ENCODE data around the gene CATSPER1. TPM values are rescaled to one million over a fixed set of nuclear protein-coding genes. Genes with fewer than 3 reads are reported as not detected.

CATSPER1 gene
- total RNA-seq, 1 experiment from 2014 or later, result 0.24 TPM

DNA sequence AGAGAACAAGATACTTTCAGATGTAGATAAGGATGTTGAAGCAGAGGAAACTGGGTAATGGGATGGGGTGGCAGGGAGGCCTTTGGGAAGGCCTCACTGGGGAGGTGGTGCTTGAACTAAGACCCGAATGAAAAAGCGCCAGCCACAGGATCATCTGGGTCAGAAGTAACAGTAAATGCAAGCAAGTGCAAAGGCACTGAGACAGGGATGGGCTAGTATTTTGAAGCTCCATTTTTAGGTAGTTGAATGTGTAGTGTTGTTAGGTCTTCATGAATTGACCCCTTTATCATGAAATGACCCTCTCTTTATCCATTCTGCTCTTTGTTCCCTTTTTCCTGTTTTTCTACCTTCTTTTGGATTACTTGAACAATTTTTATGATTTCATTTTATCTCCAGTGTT lies 37.6 kb upstream of the CATSPER1 start:
- Histone ChIP-seq H3K4me1 (peaks cover 6% of the 10 kb centered on the region; the same call in 1 of the 2 replicates), H3K27me3 (no peaks in the 10 kb centered on the region), H3K27ac (no peak overlapping the region), H3K36me3 (peaks cover 98% of the 10 kb centered on the region), H3K4me3 (no peak overlapping the region), H3K9me3 (replicated peaks) (no peaks in the 10 kb centered on the region)
- no peak for DNase-seq

GRCh38 chr11:66062408-66062807 lies 36.1 kb upstream of the CATSPER1 start:
- Histone ChIP-seq H3K36me3 (peaks cover 100% of the 10 kb centered on the region), H3K9me3 (replicated peaks) (no peaks in the 10 kb centered on the region), H3K27ac (no peak overlapping the region), H3K27me3 (no peaks in the 10 kb centered on the region), H3K4me3 (no peak overlapping the region), H3K4me1 (no peaks in the 10 kb centered on the region)
- DNase-seq, result no peak

DNA sequence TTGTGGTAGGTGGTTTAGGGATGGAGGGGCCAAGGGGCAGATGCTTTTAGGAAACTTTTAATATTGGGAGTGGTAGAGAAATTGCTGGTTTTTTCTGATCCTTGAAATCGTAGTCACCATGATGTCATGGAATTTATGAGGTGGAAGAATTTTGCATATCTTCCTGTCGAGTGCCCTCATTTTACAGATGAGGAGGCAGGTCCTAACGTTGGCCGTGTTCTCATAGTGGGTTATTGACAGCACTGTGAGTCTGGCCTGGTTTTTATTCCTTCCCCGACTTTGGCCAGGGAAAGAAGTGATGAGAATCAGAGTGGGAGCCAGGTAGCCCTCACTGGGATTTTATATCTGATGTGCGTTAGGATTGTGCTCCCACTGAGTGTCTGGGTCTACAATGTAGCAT lies 35.0 kb upstream of the CATSPER1 start:
- H3K4me3 ChIP-seq, result no peak overlapping the region
- H3K36me3 ChIP-seq, result peaks cover 100% of the 10 kb centered on the region
- no peak for DNase-seq
- no peak overlapping the region for H3K27ac ChIP-seq
- H3K9me3 ChIP-seq (replicated peaks), result no peaks in the 10 kb centered on the region
- H3K4me1 ChIP-seq, result no peaks in the 10 kb centered on the region
- no peaks in the 10 kb centered on the region for H3K27me3 ChIP-seq

GRCh38 chr11:66059966-66060680 lies 33.8 kb upstream of the CATSPER1 start:
- H3K4me3 ChIP-seq, result no peak overlapping the region
- H3K27ac ChIP-seq, result no peak overlapping the region
- no peak for DNase-seq
- H3K9me3 ChIP-seq (replicated peaks), result no peaks in the 10 kb centered on the region
- no peaks in the 10 kb centered on the region for H3K4me1 ChIP-seq
- H3K36me3 ChIP-seq, result peaks cover 98% of the 10 kb centered on the region
- no peaks in the 10 kb centered on the region for H3K27me3 ChIP-seq

DNA sequence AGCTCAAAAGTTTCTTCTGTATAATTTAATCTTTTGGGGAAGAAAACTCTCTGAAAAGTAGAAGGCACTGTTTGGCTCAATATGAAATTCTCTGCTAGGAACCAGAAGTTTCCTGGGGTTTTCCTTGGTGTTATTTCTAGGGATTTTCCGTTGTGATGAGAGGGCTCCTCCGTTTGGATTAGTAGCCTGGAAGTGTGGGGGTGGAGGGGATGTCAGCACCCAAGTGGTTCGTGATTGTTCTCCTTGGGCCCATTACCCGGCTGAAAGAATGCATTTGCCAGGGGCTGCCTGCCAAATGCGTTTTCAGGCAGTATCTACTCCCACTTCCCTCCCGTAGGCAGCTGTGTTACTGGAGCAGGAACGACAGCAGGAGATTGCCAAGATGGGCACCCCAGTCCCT lies 30.2 kb upstream of the CATSPER1 start:
- Histone ChIP-seq H3K27me3 (no peaks in the 10 kb centered on the region), H3K4me3 (no peak overlapping the region), H3K9me3 (replicated peaks) (no peaks in the 10 kb centered on the region), H3K36me3 (peaks cover 74% of the 10 kb centered on the region), H3K27ac (no peak overlapping the region), H3K4me1 (no peaks in the 10 kb centered on the region)
- no peak for DNase-seq

DNA sequence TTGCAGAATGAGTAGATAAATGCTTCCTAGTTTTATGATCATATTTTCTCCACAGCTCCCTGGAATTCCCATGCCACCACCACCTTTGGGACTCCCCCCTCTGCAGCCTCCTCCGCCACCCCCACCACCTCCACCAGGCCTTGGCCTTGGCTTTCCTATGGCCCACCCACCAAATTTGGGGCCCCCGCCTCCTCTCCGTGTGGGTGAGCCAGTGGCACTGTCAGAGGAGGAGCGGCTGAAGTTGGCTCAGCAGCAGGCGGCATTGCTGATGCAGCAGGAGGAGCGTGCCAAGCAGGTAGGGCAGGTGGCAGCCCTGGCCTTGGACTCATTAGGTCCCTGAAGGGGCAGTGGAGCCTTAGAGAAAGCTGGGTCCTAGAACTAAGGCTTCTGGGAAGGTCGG lies 28.7 kb upstream of the CATSPER1 start:
- H3K36me3 ChIP-seq, result peaks cover 59% of the 10 kb centered on the region
- H3K27me3 ChIP-seq, result no peaks in the 10 kb centered on the region
- no peak for DNase-seq
- no peaks in the 10 kb centered on the region for H3K9me3 ChIP-seq (replicated peaks)
- no peak overlapping the region for H3K4me3 ChIP-seq
- no peak overlapping the region for H3K27ac ChIP-seq
- H3K4me1 ChIP-seq, result peaks cover 6% of the 10 kb centered on the region

DNA sequence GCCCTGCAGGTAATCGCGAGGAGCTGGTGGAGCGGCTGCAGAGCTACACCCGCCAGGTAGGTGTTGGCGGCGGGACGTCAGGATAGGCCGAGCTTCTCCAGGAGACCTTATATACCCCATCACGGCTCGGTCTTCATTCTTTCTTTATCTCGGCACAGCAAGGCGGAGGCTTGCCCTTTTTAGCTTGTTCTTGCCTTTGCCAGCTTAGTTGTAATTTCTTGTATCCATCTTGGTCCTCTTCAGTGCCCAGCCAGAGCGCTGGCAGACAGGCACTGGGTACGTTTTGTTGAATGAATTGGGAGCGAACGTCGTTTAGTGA lies 26.3 kb upstream of the CATSPER1 start:
- DNase-seq, result no peak
- peak overlapping the region; percentile 61 for H3K27ac ChIP-seq
- H3K4me1 ChIP-seq, result peaks cover 6% of the 10 kb centered on the region
- H3K27me3 ChIP-seq, result no peaks in the 10 kb centered on the region
- H3K9me3 ChIP-seq (replicated peaks), result no peaks in the 10 kb centered on the region
- peak overlapping the region; percentile 86 for H3K4me3 ChIP-seq
- peaks cover 35% of the 10 kb centered on the region for H3K36me3 ChIP-seq

- H3K27me3 ChIP-seq, result no peaks in the 10 kb centered on the region
- peaks cover 29% of the 10 kb centered on the region for H3K36me3 ChIP-seq
- peak; percentile 98 to 99 for DNase-seq
- H3K9me3 ChIP-seq (replicated peaks), result no peaks in the 10 kb centered on the region
- peak within 1 kb of the TSS; percentile 61 for H3K27ac ChIP-seq
- peak within 1 kb of the TSS; percentile 86 for H3K4me3 ChIP-seq
- peaks cover 6% of the 10 kb centered on the region for H3K4me1 ChIP-seq
These were observed 25.7 kb upstream of the CATSPER1 start, which contains the start of gene SF3B2 for GRCh38 chr11:66051766-66052663. TSS of gene SF3B2 (plus strand) at chr11:66052364. CDS start at chr11:66052385, 21 bp downstream.

DNA sequence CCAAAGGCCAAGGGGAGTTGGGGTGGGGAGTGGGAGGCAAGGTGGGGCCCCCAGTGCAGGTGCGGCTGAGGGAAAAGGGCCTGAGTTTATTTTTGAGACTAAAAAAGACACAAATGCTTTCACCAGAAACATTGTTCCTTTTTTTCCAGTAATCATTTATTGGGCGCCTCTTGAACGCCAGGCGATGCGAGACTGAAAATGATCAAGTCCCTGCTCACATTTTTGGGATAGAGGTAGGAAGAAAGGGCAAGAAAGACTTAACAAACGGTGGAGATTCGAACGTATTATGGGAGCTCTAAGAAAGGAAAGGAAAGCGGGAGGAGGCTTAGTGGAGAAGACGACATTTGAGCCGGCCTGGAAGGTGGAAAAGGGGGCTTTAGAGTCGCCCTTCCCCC lies 25.1 kb upstream of the CATSPER1 start:
- peaks cover 6% of the 10 kb centered on the region for H3K4me1 ChIP-seq
- no peak for DNase-seq

DNA sequence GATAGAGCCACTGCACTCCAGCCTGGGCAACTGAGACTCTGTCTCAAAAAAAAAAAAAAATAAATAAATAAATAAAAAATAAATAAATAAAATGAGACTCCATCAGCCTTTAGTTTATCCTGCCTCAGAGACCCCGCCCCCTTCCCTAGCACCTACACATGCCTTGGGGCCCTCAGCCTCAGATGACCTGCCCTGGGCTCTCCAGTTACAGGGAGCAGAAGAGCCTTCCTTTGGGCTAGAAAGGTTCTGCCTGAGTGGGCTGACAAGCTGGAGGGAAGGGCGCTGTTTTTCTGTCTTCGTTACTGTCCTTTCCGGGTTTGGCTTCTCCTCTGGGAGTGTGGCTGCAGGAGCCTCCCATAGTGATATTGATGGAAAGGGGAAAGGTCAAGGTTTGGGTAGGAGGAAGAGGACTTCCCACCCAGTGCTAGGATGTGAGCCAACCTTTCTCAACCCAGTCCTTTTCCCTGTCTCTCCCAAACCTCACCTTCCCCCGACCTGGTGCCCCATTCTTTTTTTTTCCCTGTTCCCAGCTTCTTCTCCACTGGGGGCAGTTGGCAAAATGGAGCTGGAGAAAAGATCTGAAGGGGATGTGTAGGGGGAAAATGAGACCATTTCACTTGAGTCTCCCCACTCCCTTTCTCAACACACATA lies 24.4 kb upstream of the CATSPER1 start:
- H3K27ac ChIP-seq, result peak overlapping the region; percentile 61

More for the DNA sequence above, 25.1 kb upstream of the CATSPER1 start:
- Histone ChIP-seq H3K9me3 (replicated peaks) (no peaks in the 10 kb centered on the region), H3K36me3 (peaks cover 23% of the 10 kb centered on the region), H3K27me3 (peaks cover 3% of the 10 kb centered on the region; the same call in 1 of the 2 replicates), H3K27ac (peak overlapping the region; percentile 61), H3K4me3 (peak overlapping the region; percentile 86)

DNA sequence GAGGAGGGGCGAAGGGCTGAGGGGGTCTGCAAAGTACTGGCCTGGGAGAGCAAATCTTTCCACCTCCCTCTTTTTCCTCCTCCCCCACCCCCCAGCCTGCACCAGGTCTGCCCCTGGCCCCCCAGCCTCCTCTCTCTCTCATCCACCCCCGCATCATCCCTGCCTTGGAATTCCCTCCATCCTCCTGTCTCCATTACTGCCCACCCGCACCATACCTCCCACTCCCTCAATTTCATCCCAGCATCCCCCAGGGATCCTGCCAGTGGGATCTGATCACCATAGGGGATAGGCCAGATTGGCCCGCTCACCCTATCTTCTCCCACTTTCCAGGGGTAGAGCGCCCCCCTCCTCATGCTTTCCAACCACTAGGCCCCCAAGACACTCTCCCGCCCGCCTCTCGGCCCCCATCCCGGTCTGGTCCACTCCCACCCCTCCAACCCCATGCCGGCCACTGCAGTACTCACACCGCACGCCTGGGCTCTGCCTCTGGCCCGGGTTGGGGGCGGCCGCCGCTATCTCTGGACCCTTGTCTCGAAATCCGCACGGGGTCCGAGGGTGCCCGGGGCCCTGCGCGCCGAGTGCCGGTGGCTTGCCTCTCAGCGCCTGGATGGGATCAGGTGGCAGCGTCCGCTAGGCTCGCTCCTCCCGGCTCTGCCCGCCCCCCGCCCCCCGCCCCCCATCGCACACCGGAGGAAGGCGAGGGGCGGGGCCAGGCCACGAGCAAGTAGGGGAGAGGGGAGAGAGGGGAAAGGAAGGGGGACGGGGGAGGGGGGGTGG lies 22.5 kb upstream of the CATSPER1 start, which contains the start of gene GAL3ST3:
Gene GAL3ST3, minus strand, starts transcription at position 615 of the 777 bp plus-strand sequence. CDS start 3,746 bp downstream, outside the sequence.
- Histone ChIP-seq H3K9me3 (replicated peaks) (no peaks in the 10 kb centered on the region), H3K36me3 (peaks cover 5% of the 10 kb centered on the region; the same call in 1 of the 2 replicates), H3K27me3 (peaks cover 5% of the 10 kb centered on the region; the same call in 1 of the 2 replicates), H3K27ac (no peak within 1 kb of the TSS), H3K4me1 (peaks cover 11% of the 10 kb centered on the region), H3K4me3 (no peak within 1 kb of the TSS)
- no peak for DNase-seq

More for the DNA sequence above, 24.4 kb upstream of the CATSPER1 start:
- H3K27me3 ChIP-seq, result peaks cover 5% of the 10 kb centered on the region; the same call in 1 of the 2 replicates
- H3K4me3 ChIP-seq, result peak overlapping the region; percentile 86
- peaks cover 18% of the 10 kb centered on the region for H3K36me3 ChIP-seq
- peak; percentile 31 to 37 for DNase-seq
- H3K9me3 ChIP-seq (replicated peaks), result no peaks in the 10 kb centered on the region
- H3K4me1 ChIP-seq, result peaks cover 6% of the 10 kb centered on the region

DNA sequence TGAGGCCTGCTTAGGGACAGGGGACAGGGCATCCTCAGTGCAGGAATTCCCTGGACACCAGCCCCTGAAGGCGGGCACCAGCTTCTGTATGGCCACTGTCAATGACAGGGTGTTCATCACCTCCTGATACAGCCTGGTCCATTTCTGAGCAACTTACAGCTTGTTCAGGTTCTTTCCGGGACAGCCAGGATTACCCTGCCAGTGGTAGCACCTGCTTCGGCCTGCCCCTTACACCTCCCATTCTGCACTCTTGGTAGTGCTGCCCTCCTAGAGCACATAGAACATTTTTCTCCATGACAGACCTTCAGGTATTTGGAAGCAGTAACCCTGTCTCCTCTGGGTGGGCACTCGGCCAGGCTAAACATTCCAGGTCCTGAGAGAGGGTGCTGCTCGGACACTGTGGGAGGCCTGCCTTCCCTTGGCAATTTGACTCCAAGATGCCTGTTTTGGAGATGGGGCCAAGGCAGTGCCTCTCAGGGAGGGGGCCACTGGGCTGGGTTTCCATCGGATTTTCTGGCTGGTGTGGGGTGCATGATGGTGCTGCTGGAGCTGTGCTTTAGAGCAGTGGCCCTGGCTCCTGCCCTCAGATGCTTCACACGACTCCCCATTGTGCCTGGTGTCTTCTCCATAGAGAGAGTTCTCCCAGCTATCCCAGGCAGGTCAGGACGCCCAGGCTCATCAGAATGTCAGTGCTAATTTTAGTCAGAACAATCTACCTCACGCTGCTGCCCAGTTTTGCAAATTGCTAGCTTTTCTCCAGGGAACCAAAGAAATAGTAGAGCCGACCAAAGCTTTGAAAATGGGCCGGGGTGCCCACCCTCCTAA lies 21.5 kb upstream of the CATSPER1 start:
- H3K27ac ChIP-seq, result no peak overlapping the region
- peaks cover under 1% of the 10 kb centered on the region; the same call in 1 of the 2 replicates for H3K36me3 ChIP-seq
- peaks cover 5% of the 10 kb centered on the region; the same call in 1 of the 2 replicates for H3K27me3 ChIP-seq
- H3K9me3 ChIP-seq (replicated peaks), result no peaks in the 10 kb centered on the region
- H3K4me1 ChIP-seq, result peaks cover 11% of the 10 kb centered on the region
- no peak overlapping the region for H3K4me3 ChIP-seq
- no peak for DNase-seq

DNA sequence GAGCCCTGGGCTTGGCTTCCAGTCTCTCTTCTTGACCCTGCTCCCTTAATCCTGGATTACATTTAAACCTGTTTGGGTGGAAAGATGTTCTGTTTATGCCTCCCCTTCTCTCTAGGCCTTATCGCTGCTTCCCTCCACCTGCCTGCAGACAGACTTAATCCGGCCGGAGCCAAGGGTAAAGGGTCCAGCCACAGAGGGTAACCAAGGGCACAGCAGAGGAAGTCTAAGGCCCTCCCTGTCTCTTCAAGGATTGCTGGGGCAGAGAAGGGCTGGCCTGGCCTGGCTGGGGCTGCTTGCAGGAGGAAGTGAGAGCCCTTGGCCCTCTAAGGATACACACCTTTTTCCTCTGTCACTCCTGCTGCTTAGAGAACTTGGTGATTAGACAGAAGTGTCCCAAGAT lies 20.6 kb upstream of the CATSPER1 start:
- no peak for DNase-seq
- Histone ChIP-seq H3K36me3 (no peaks in the 10 kb centered on the region), H3K4me3 (no peak overlapping the region), H3K4me1 (peaks cover 11% of the 10 kb centered on the region), H3K9me3 (replicated peaks) (no peaks in the 10 kb centered on the region), H3K27me3 (peaks cover 5% of the 10 kb centered on the region; the same call in 1 of the 2 replicates), H3K27ac (no peak overlapping the region)

Measured in SJCRH30 (cell line).